Endothelial cell of umbilical vein (primary cell): ENCODE measurements around the gene MT1E. TPM values are rescaled to one million over a fixed set of nuclear protein-coding genes. Genes with fewer than 3 reads are reported as not detected.

Experiments used
- BruUV-seq: library from RNA; stranded (reverse); fragments of 400-500 nt; replicated peaks from 2 replicates; lab custom pipeline; 2021; lab: Mats Ljungman, UMichigan
- CTCF ChIA-PET: fragments of 300-600, 350-600 bp; sonication (Branson Sonifier 250); formaldehyde crosslinking; loops from one replicate; lab custom pipeline; 2021; ENCODE audit warnings: antibody characterized with exemption, inconsistent platforms; lab: Charles Lee
- POLR2A ChIA-PET: fragments of 300-600, 350-600 bp; sonication (Branson Sonifier 250); formaldehyde crosslinking; loops from one replicate; lab custom pipeline; 2021; ENCODE audit warnings: antibody characterized with exemption, inconsistent platforms; lab: Charles Lee
- DNase-seq: peaks from one replicate; pipeline ENCODE4 v3.0.0-alpha.2; 2011; ENCODE audit warnings: low read depth, low spot score
- FAIRE-seq: peaks from 2 replicates; lab custom pipeline; 2011; peaks lifted over from hg19 to GRCh38; lab: Jason Lieb, UNC
- H2AFZ ChIP-seq: 2 replicates; pipeline ENCODE4 v1.6.0; 2012; ENCODE audit warnings: low read depth, low read length, control low read depth, inconsistent platforms
- H3K27ac ChIP-seq: 2 replicates; pipeline ENCODE4 v1.5.1; 2011; ENCODE audit warnings: low read depth, mild to moderate bottlenecking, control low read depth, low read length, moderate library complexity; ENCODE audit not compliant: insufficient read depth
- H3K27me3 ChIP-seq, 2 experiments: 2 replicates each; pipeline versions ENCODE4 v1.6.0 to v1.6.1; 2011; ENCODE audit warnings: low read length in 2 of 2, mixed read lengths in 1 of 2; ENCODE audit not compliant: control insufficient read depth in 2 of 2, insufficient read depth in 2 of 2
- H3K36me3 ChIP-seq, 2 experiments: 2 replicates in 1 of 2; 3 replicates in 1 of 2; pipeline ENCODE4 v1.5.1; 2011; ENCODE audit warnings: low read length in 2 of 2, mild to moderate bottlenecking in 1 of 2, moderate library complexity in 1 of 2; ENCODE audit not compliant: control insufficient read depth in 2 of 2, insufficient read depth in 2 of 2; ENCODE audit errors: extremely low read depth in 1 of 2
- H3K4me1 ChIP-seq: 3 replicates; pipeline ENCODE4 v1.5.1; 2011; ENCODE audit warnings: mild to moderate bottlenecking, low read length; ENCODE audit not compliant: control insufficient read depth, insufficient read depth; ENCODE audit errors: extremely low read depth
- H3K4me2 ChIP-seq: 2 replicates; pipeline ENCODE4 v1.6.1; 2011; ENCODE audit warnings: low read length, control low read depth, mixed read lengths; ENCODE audit not compliant: insufficient read depth
- H3K4me3 ChIP-seq, 3 experiments: fragments of 200-600 bp in 1 of 3; sonication (generic), shearing (Covaris generic) in 1 of 3; replicated peaks in 1 of 3; 2 replicates each; pipeline ENCODE4 v1.5.1; 2011 to 2016; ENCODE audit warnings: control low read depth in 3 of 3, low read length in 3 of 3, mild to moderate bottlenecking in 2 of 3, inconsistent platforms in 1 of 3, low read depth in 1 of 3, moderate library complexity in 1 of 3; ENCODE audit not compliant: insufficient read depth in 1 of 3
- H3K79me2 ChIP-seq: 2 replicates; pipeline ENCODE4 v1.6.0; 2012; ENCODE audit warnings: low read length, inconsistent platforms; ENCODE audit not compliant: control insufficient read depth, insufficient read depth
- H3K9ac ChIP-seq: replicated peaks from 2 replicates; pipeline ENCODE3; 2011; ENCODE audit warnings: low read length, control low read depth; ENCODE audit not compliant: insufficient read depth; ENCODE audit errors: extremely low read depth
- H3K9me1 ChIP-seq: replicated peaks from 3 replicates; pipeline ENCODE4 v1.6.0; 2011; ENCODE audit warnings: mild to moderate bottlenecking, low read length; ENCODE audit not compliant: control insufficient read depth, insufficient read depth; ENCODE audit errors: extremely low read depth
- H3K9me3 ChIP-seq: replicated peaks from 2 replicates; pipeline ENCODE4 v1.5.1; 2012; ENCODE audit warnings: low read length, inconsistent platforms; ENCODE audit not compliant: control insufficient read depth, insufficient read depth
- H4K20me1 ChIP-seq: replicated peaks from 2 replicates; pipeline ENCODE3; 2011; ENCODE audit warnings: mild to moderate bottlenecking, low read length; ENCODE audit not compliant: control insufficient read depth, insufficient read depth; ENCODE audit errors: extremely low read depth
- EZH2 ChIP-seq: IDR thresholded peaks from 2 replicates; pipeline ENCODE4 v1.6.1; 2012; ENCODE audit warnings: borderline replicate concordance, low read depth, mild to moderate bottlenecking, moderate library complexity, low read length, inconsistent platforms; ENCODE audit not compliant: severe bottlenecking
- FOS ChIP-seq: IDR thresholded peaks from 2 replicates; pipeline ENCODE4 v1.6.1; 2011; ENCODE audit warnings: mild to moderate bottlenecking, low read length, moderate library complexity, borderline replicate concordance; ENCODE audit not compliant: insufficient read depth
- GATA2 ChIP-seq: IDR thresholded peaks from 2 replicates; pipeline ENCODE4 v1.7.0; 2011; ENCODE audit warnings: low read depth, mild to moderate bottlenecking, moderate library complexity, mixed read lengths, low read length; ENCODE audit not compliant: insufficient read length, insufficient read depth
- JUN ChIP-seq: IDR thresholded peaks from 2 replicates; pipeline ENCODE4 v1.6.1; 2011; ENCODE audit warnings: borderline replicate concordance, low read depth; ENCODE audit not compliant: insufficient read length, insufficient read depth
- MAX ChIP-seq: IDR thresholded peaks from 2 replicates; pipeline ENCODE4 v1.6.1; 2011; ENCODE audit not compliant: insufficient read depth, insufficient read length
- MYC ChIP-seq: IDR thresholded peaks from one replicate; pipeline ENCODE4 v1.6.1; 2011; ENCODE audit warnings: mild to moderate bottlenecking, low read depth, low read length
- POLR2A ChIP-seq: IDR thresholded peaks from 2 replicates; pipeline ENCODE4 v1.6.1; 2012; ENCODE audit warnings: low read depth, mild to moderate bottlenecking, control low read depth, low read length
- POLR2AphosphoS5 ChIP-seq: IDR thresholded peaks from 2 replicates; pipeline ENCODE4 v1.6.1; 2012; ENCODE audit warnings: low read depth, mild to moderate bottlenecking, control low read depth, low read length, moderate library complexity; ENCODE audit not compliant: insufficient read depth
- dilution Hi-C: fragments of 300-500 bp; cut with MboI; formaldehyde crosslinking; loops from one replicate; pipeline ENCODE4 v1.15.0; 2019; ENCODE audit warnings: low sequenced_read_pairs; ENCODE audit not compliant: extremely low pct_ligation_motif_present
- intact Hi-C: fragments of 100-400 bp; cut with micrococcal nuclease; formaldehyde crosslinking; loops from one replicate; pipeline ENCODE4 v1.10.0; 2022
- polyA plus RNA-seq, 4 experiments: library from polyadenylated mRNA; depleted of rRNA in 3 of 4; stranded (reverse) in 3 of 4; unstranded in 1 of 4; fragments of >200 nt; gene quantifications; 2 replicates each; pipeline versions ENCODE4 v1.2.1 to v1.2.3, GENCODE V29; 2011 to 2012; ENCODE audit warnings: missing spikeins in 1 of 4
- total RNA-seq: library from RNA; stranded (reverse); gene quantifications from 2 replicates; pipeline ENCODE4 v1.2.3, GENCODE V29; 2021
- TF ChIP-seq, protein P1 (sequence below), 2 donors: IDR thresholded peaks; 1 replicate in 1 of 2; 2 replicates in 1 of 2; pipeline ENCODE4 v1.5.1; 2011; ENCODE audit warnings: low read length in 2 of 2, mild to moderate bottlenecking in 2 of 2, moderate library complexity in 2 of 2, control low read depth in 1 of 2, inconsistent platforms in 1 of 2, low read depth in 1 of 2; ENCODE audit not compliant: insufficient read depth in 1 of 2; ENCODE audit errors: extremely low read depth in 1 of 2

Gene MT1E
- total and polyA plus RNA-seq, 2 donors (not counting 3 experiments of a cell fraction or from before 2014, with no cell fraction given): 208 to 346 TPM

- ChIA-PET CTCF (no interaction called here), POLR2A (no interaction called here)
- no peak for TF ChIP-seq JUN
- TF ChIP-seq EZH2: peak; percentile 66
- H3K4me1 ChIP-seq: peaks cover 7% of the 10 kb centered on the region
- FAIRE-seq (no peak), DNase-seq (no peak)
- H3K36me3 ChIP-seq: no peaks in the 10 kb centered on the region
- intact Hi-C loops (no loop called here), dilution Hi-C loops (no loop called here)
- BruUV-seq: no TSS peak
- H3K4me2 ChIP-seq: no peak overlapping the region
- no peak overlapping the region for H3K4me3 ChIP-seq
- no peak overlapping the region for H2AFZ ChIP-seq
- H3K9me3 ChIP-seq: no peaks in the 10 kb centered on the region
- H3K27me3 ChIP-seq: peaks cover 50 to 71% of the 10 kb centered on the region in 2 experiments
- H3K9ac ChIP-seq: no peak overlapping the region
- H4K20me1 ChIP-seq: no peaks in the 10 kb centered on the region
- no peak overlapping the region for H3K27ac ChIP-seq
- H3K79me2 ChIP-seq: no peaks in the 10 kb centered on the region
- no peaks in the 10 kb centered on the region for H3K9me1 ChIP-seq
Measured at GRCh38 chr16:56647641-56648431, 22.3 kb downstream of the MT1E start.

GRCh38 chr16:56649271-56649670, 23.7 kb downstream of the MT1E start:
- Histone ChIP-seq H3K9me3 (no peaks in the 10 kb centered on the region), H3K27me3 (peaks cover 46 to 59% of the 10 kb centered on the region in 2 experiments), H4K20me1 (no peaks in the 10 kb centered on the region), H3K4me2 (no peak overlapping the region), H3K4me1 (no peaks in the 10 kb centered on the region), H3K9ac (no peak overlapping the region), H2AFZ (no peak overlapping the region), H3K4me3 (no peak overlapping the region), H3K9me1 (no peaks in the 10 kb centered on the region), H3K36me3 (no peaks in the 10 kb centered on the region), H3K79me2 (no peaks in the 10 kb centered on the region), H3K27ac (no peak overlapping the region)
- ChIA-PET CTCF (interaction anchor here (1.1 kb wide), 1 partner anchor 52 kb away, joined by 4 read pairs; no protein-coding TSS in a partner anchor), POLR2A (no interaction called here)
- intact Hi-C loops: no loop called here
- no peak for TF ChIP-seq FOS
- TF ChIP-seq JUN: no peak
- no peak for TF ChIP-seq GATA2
- TF ChIP-seq POLR2AphosphoS5: no peak
- no peak for TF ChIP-seq MYC
- no peak for TF ChIP-seq POLR2A
- no peak for TF ChIP-seq MAX
- TF ChIP-seq EZH2: no peak
- TF ChIP-seq, protein P1, sequence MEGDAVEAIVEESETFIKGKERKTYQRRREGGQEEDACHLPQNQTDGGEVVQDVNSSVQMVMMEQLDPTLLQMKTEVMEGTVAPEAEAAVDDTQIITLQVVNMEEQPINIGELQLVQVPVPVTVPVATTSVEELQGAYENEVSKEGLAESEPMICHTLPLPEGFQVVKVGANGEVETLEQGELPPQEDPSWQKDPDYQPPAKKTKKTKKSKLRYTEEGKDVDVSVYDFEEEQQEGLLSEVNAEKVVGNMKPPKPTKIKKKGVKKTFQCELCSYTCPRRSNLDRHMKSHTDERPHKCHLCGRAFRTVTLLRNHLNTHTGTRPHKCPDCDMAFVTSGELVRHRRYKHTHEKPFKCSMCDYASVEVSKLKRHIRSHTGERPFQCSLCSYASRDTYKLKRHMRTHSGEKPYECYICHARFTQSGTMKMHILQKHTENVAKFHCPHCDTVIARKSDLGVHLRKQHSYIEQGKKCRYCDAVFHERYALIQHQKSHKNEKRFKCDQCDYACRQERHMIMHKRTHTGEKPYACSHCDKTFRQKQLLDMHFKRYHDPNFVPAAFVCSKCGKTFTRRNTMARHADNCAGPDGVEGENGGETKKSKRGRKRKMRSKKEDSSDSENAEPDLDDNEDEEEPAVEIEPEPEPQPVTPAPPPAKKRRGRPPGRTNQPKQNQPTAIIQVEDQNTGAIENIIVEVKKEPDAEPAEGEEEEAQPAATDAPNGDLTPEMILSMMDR (IDR thresholded peaks at IDR 0.05; ENCODE audit: extremely low read depth in 1 of 2, insufficient read depth in 1 of 2, low read depth in 1 of 2, low read length in 2 of 2): no peak
- dilution Hi-C loops: no loop called here
- DNase-seq: no peak
- no TSS peak for BruUV-seq
- no peak for FAIRE-seq
